A673 (cell line): ENCODE results near the gene CAMSAP1.

Experiments
- CTCF ChIP-seq: fragments of 300-800, 200-600 bp; sonication (generic); conservative IDR thresholded peaks from 2 replicates; pipeline ENCODE4 v1.5.1; 2017; ENCODE audit warnings: low read depth, mild to moderate bottlenecking, antibody characterized with exemption, low read length, moderate library complexity, mixed read lengths
- EZH2 ChIP-seq: fragments of 200-600 bp; sonication (generic); IDR thresholded peaks from 2 replicates; pipeline ENCODE4 v1.6.1; 2017; ENCODE audit warnings: borderline replicate concordance, low read depth, mild to moderate bottlenecking, mixed read lengths, antibody characterized with exemption, low read length; ENCODE audit not compliant: poor library complexity, severe bottlenecking

- no peak for TF ChIP-seq CTCF
- TF ChIP-seq EZH2: no peak
These were observed 42.3 kb upstream of the CAMSAP1 start for GRCh38 chr9:135949501-135950134.
